H1 (cell line): ENCODE data around the gene CADPS. TPM values are rescaled to one million over a fixed set of nuclear protein-coding genes. Genes with fewer than 3 reads are reported as not detected.

ENCODE experiments used
- CTCF ChIA-PET: fragments of 300-600 bp; sonication (Branson Sonifier 250); formaldehyde crosslinking; loops from one replicate; lab custom pipeline; 2021; ENCODE audit not compliant: partially characterized antibody; lab: Charles Lee
- POLR2A ChIA-PET: fragments of 300-600 bp; sonication (Branson Sonifier 250); formaldehyde crosslinking; loops from one replicate; lab custom pipeline; 2021; ENCODE audit warnings: inconsistent platforms; ENCODE audit not compliant: partially characterized antibody; lab: Charles Lee
- DNase-seq, 2 experiments: peaks; one replicate each; pipeline versions ENCODE4 v3.0.0 to v3.0.0-alpha.2; 2010 to 2022; ENCODE audit warnings: low spot score in 2 of 2, low read depth in 1 of 2, mixed read lengths in 1 of 2
- FAIRE-seq: peaks from 2 replicates; lab custom pipeline; 2011; peaks lifted over from hg19 to GRCh38; lab: Jason Lieb, UNC
- H2AFZ ChIP-seq: 2 replicates; pipeline ENCODE4 v1.8.1; 2012; ENCODE audit warnings: low read length, inconsistent platforms
- H2AK5ac ChIP-seq: 2 replicates; pipeline ENCODE4 v1.6.1; 2013; ENCODE audit warnings: low read depth, low read length
- H2BK120ac ChIP-seq: replicated peaks from 2 replicates; pipeline ENCODE3; 2013; ENCODE audit warnings: low read depth, low read length, inconsistent platforms
- H2BK12ac ChIP-seq: 2 replicates; pipeline ENCODE4 v1.6.1; 2013; ENCODE audit warnings: low read depth, low read length
- H2BK15ac ChIP-seq: 2 replicates; pipeline ENCODE4 v1.6.1; 2013; ENCODE audit warnings: low read length
- H2BK20ac ChIP-seq: 2 replicates; pipeline ENCODE4 v1.6.1; 2013; ENCODE audit warnings: low read length
- H2BK5ac ChIP-seq: 2 replicates; pipeline ENCODE4 v1.6.1; 2013; ENCODE audit warnings: low read depth, low read length
- H3K14ac ChIP-seq: 2 replicates; pipeline ENCODE4 v1.6.1; 2013; ENCODE audit warnings: inconsistent platforms; ENCODE audit not compliant: insufficient read length
- H3K18ac ChIP-seq: 2 replicates; pipeline ENCODE4 v1.6.1; 2013; ENCODE audit warnings: low read length; ENCODE audit errors: extremely low read depth
- H3K23ac ChIP-seq: 2 replicates; pipeline ENCODE4 v1.6.1; 2013; ENCODE audit warnings: inconsistent platforms; ENCODE audit not compliant: insufficient read length
- H3K23me2 ChIP-seq: 2 replicates; pipeline ENCODE4 v1.6.1; 2013; ENCODE audit warnings: low read depth, low read length
- H3K27ac ChIP-seq: 2 replicates; pipeline ENCODE4 v1.6.1; 2011; ENCODE audit warnings: low read depth, low read length, inconsistent platforms
- H3K27me3 ChIP-seq, 4 experiments: replicated peaks in 1 of 4; 1 replicate in 1 of 4; 2 replicates in 3 of 4; pipeline versions ENCODE4 v1.6.1 to v1.8.1; 2011 to 2013; ENCODE audit warnings: low read length in 3 of 4, mild to moderate bottlenecking in 3 of 4, inconsistent platforms in 2 of 4, mixed read lengths in 2 of 4, moderate library complexity in 1 of 4; ENCODE audit not compliant: control insufficient read depth in 3 of 4, insufficient read depth in 3 of 4; ENCODE audit errors: extremely low read depth in 1 of 4
- H3K36me3 ChIP-seq, 4 experiments: 2 replicates each; pipeline versions ENCODE4 v1.6.1 to v1.8.1; 2011 to 2013; ENCODE audit warnings: mild to moderate bottlenecking in 4 of 4, low read length in 3 of 4, moderate library complexity in 2 of 4, control low read depth in 1 of 4, inconsistent platforms in 1 of 4; ENCODE audit not compliant: insufficient read depth in 4 of 4, control insufficient read depth in 2 of 4
- H3K4ac ChIP-seq: replicated peaks from 2 replicates; pipeline ENCODE3; 2013; ENCODE audit warnings: low read length, low read depth, mixed read lengths, inconsistent platforms; ENCODE audit not compliant: insufficient read length
- H3K4me1 ChIP-seq, 4 experiments: replicated peaks in 1 of 4; 1 replicate in 1 of 4; 2 replicates in 3 of 4; pipeline versions ENCODE4 v1.6.1 to v1.8.1; 2011 to 2013; ENCODE audit warnings: low read length in 3 of 4, inconsistent platforms in 2 of 4, mixed read lengths in 1 of 4; ENCODE audit not compliant: insufficient read depth in 4 of 4, control insufficient read depth in 3 of 4
- H3K4me2 ChIP-seq, 2 experiments: 2 replicates each; pipeline versions ENCODE4 v1.6.1 to v1.8.1; 2011 to 2013; ENCODE audit warnings: low read depth in 2 of 2, low read length in 2 of 2, control low read depth in 1 of 2, inconsistent platforms in 1 of 2, mild to moderate bottlenecking in 1 of 2; ENCODE audit not compliant: insufficient read depth in 1 of 2
- H3K4me3 ChIP-seq, 4 experiments: fragments of 200-600, 300-600 bp in 1 of 4; sonication (generic), shearing (Covaris generic), sonication (Bioruptor Twin) in 1 of 4; 2 replicates each; pipeline versions ENCODE4 v1.5.1 to v1.8.1; 2011 to 2016; ENCODE audit warnings: low read length in 4 of 4, low read depth in 3 of 4, control low read depth in 2 of 4, inconsistent platforms in 2 of 4, mild to moderate bottlenecking in 2 of 4, mixed read lengths in 1 of 4, moderate library complexity in 1 of 4; ENCODE audit not compliant: insufficient read depth in 2 of 4; ENCODE audit errors: extremely low read depth in 1 of 4
- H3K56ac ChIP-seq: replicated peaks from 2 replicates; pipeline ENCODE3; 2013; ENCODE audit warnings: low read depth, mild to moderate bottlenecking, mixed read lengths, low read length, inconsistent platforms; ENCODE audit not compliant: insufficient read length
- H3K79me1 ChIP-seq: 2 replicates; pipeline ENCODE4 v1.6.1; 2013; ENCODE audit warnings: low read depth, low read length, control low read depth
- H3K79me2 ChIP-seq, 2 experiments: 2 replicates each; pipeline versions ENCODE4 v1.6.1 to v1.8.1; 2012 to 2013; ENCODE audit warnings: low read length in 2 of 2, mild to moderate bottlenecking in 2 of 2, inconsistent platforms in 1 of 2; ENCODE audit not compliant: insufficient read depth in 2 of 2, control insufficient read depth in 1 of 2
- H3K9ac ChIP-seq, 4 experiments: replicated peaks in 1 of 4; 1 replicate in 1 of 4; 2 replicates in 3 of 4; pipeline versions ENCODE4 v1.6.1 to v1.8.1; 2011 to 2013; ENCODE audit warnings: low read depth in 3 of 4, low read length in 3 of 4, control low read depth in 2 of 4, mild to moderate bottlenecking in 2 of 4, moderate library complexity in 2 of 4, inconsistent platforms in 1 of 4; ENCODE audit errors: extremely low read depth in 1 of 4
- H3K9me3 ChIP-seq, 2 experiments: 2 replicates each; pipeline versions ENCODE4 v1.6.1 to v1.8.1; 2012 to 2013; ENCODE audit warnings: mild to moderate bottlenecking in 2 of 2, moderate library complexity in 2 of 2, control low read depth in 1 of 2, inconsistent platforms in 1 of 2, low read depth in 1 of 2, low read length in 1 of 2, mixed read lengths in 1 of 2; ENCODE audit not compliant: insufficient read depth in 2 of 2
- H4K20me1 ChIP-seq, 2 experiments: replicated peaks in 1 of 2; 2 replicates each; pipeline versions ENCODE3 to v1.8.1; 2011 to 2013; ENCODE audit warnings: inconsistent platforms in 2 of 2, low read length in 2 of 2, mild to moderate bottlenecking in 1 of 2; ENCODE audit not compliant: insufficient read depth in 2 of 2, control insufficient read depth in 1 of 2
- H4K5ac ChIP-seq: 2 replicates; pipeline ENCODE4 v1.6.1; 2013; ENCODE audit warnings: low read length, low read depth, mixed read lengths, inconsistent platforms; ENCODE audit not compliant: insufficient read length
- H4K8ac ChIP-seq: 2 replicates; pipeline ENCODE4 v1.8.0; 2013; ENCODE audit warnings: mild to moderate bottlenecking, moderate library complexity, low read length, inconsistent platforms; ENCODE audit not compliant: insufficient read depth; ENCODE audit errors: extremely low read depth
- H4K91ac ChIP-seq: replicated peaks from 2 replicates; pipeline ENCODE3; 2013; ENCODE audit warnings: low read length, mixed read lengths, inconsistent platforms; ENCODE audit not compliant: insufficient read length
- CEBPB ChIP-seq: IDR thresholded peaks from 2 replicates; pipeline ENCODE4 v1.6.1; 2012; ENCODE audit warnings: low read depth, low read length
- POLR2A ChIP-seq, 2 experiments: IDR thresholded peaks; 1 replicate in 1 of 2; 2 replicates in 1 of 2; pipeline ENCODE4 v1.6.1; 2011; ENCODE audit warnings: low read depth in 2 of 2, low read length in 2 of 2, mild to moderate bottlenecking in 2 of 2; ENCODE audit errors: control extremely low read depth in 1 of 2
- WGBS, 2 experiments: shearing (Covaris generic) in 1 of 2; methylation state at CpG; one replicate each; pipeline versions ENCODE4 v1.1.6 to v1.1.7; 2013 to 2015; ENCODE audit warnings: low lambda C conversion rate in 2 of 2, mixed read lengths in 2 of 2, inconsistent platforms in 1 of 2, low coverage in 1 of 2, missing lambda C conversion rate in 1 of 2; ENCODE audit not compliant: insufficient replicate concordance in 2 of 2, insufficient coverage in 1 of 2, insufficient read length in 1 of 2; ENCODE audit errors: extremely low coverage in 1 of 2, missing lambda C conversion rate in 1 of 2; 5-methylcytosine and 5-hydroxymethylcytosine counted together
- polyA plus RNA-seq, 7 experiments: library from polyadenylated mRNA; depleted of rRNA in 3 of 7; stranded (reverse) in 5 of 7; unstranded in 2 of 7; fragments of >200 nt in 5 of 7; fragments of 200-250 nt in 2 of 7; gene quantifications; 1 replicate in 5 of 7; 2 replicates in 1 of 7; 4 replicates in 1 of 7; pipeline versions ENCODE4 v1.2.1 to v1.2.3, GENCODE V29; 2011 to 2013; ENCODE audit warnings: missing spikeins in 2 of 7, mixed read lengths in 2 of 7
- total RNA-seq: library from RNA; stranded (reverse); fragmentation: NEBNext Ultra II Directional; extraction: Animal tissue kit (Norgen Biotek cat#: 25700); gene quantifications from 2 replicates; pipeline ENCODE4 v1.2.1, GENCODE V29; 2021

Gene CADPS
- total and polyA plus RNA-seq, 2 of the 8 experiments (the other 6 are each of a cell fraction or from before 2014, with no cell fraction given) = 7.1 to 10.2 TPM

DNA sequence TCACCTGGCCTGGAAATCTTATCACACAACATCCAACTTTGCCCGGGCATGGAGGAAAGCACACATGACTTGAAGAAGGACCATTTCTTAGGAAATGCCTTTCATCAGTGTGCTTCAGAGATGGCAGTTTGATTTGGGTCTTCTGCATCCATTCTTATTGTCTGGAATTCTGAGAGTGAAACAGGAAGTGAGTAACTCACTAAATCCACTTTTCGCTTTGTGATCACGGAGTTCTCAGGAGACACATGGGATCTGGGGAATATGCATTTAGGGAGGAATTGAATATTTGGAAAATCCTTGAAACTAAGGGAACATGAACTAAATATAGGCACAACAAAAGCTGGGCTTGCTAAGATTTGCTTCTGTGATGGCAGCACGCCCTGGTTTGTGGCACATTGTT lies 289.4 kb downstream of the CADPS start:
- Histone ChIP-seq H3K4me2 (no peak overlapping the region), H2BK5ac (no peak overlapping the region), H3K27me3 (no peaks in the 10 kb centered on the region), H2BK120ac (no peak overlapping the region), H3K27ac (no peak overlapping the region), H3K4me1 (no peaks in the 10 kb centered on the region), H4K20me1 (no peaks in the 10 kb centered on the region), H3K9ac (no peak overlapping the region), H3K56ac (no peak overlapping the region), H3K23ac (no peak overlapping the region), H3K36me3 (no peaks in the 10 kb centered on the region; a peak in 1 of 8 replicates), H3K23me2 (no peaks in the 10 kb centered on the region), H4K5ac (no peak overlapping the region), H2AFZ (no peak overlapping the region), H3K79me1 (no peaks in the 10 kb centered on the region), H3K4me3 (no peak overlapping the region), H3K14ac (no peak overlapping the region), H3K4ac (no peak overlapping the region), H3K79me2 (no peaks in the 10 kb centered on the region), H2BK20ac (no peak overlapping the region), H4K91ac (no peak overlapping the region), H2BK12ac (no peak overlapping the region), H2AK5ac (no peak overlapping the region), H3K9me3 (no peaks in the 10 kb centered on the region), H2BK15ac (no peak overlapping the region), H4K8ac (no peak overlapping the region), H3K18ac (no peak overlapping the region)
- DNase-seq (no peak), FAIRE-seq (no peak)
- CTCF ChIA-PET = no interaction called here
- 70% methylated on average over 4 of the region's 4 CpGs; no CpG with 5 or more reads in 1 of the 2 experiments for WGBS, 2 experiments
- POLR2A ChIA-PET = no interaction called here
- no peak for TF ChIP-seq CEBPB
- TF ChIP-seq POLR2A (IDR thresholded peaks at IDR 0.05; ENCODE audit: control extremely low read depth in 1 of 2, low read depth in 2 of 2, low read length in 2 of 2) = no peak
